Mesendoderm (in vitro differentiated cells): Measurements from ENCODE around the gene ZNF878.

Experiments used
- DNase-seq: peaks from one replicate; pipeline ENCODE4 v3.0.0; 2013
- H2AK5ac ChIP-seq: 2 replicates; pipeline ENCODE4 v1.6.1; 2013; ENCODE audit warnings: low read length, inconsistent platforms
- H2BK120ac ChIP-seq: 2 replicates; pipeline ENCODE4 v1.6.1; 2013; ENCODE audit warnings: low read depth, mild to moderate bottlenecking, low read length, moderate library complexity, mixed read lengths
- H2BK15ac ChIP-seq: replicated peaks from 2 replicates; pipeline ENCODE4 v1.6.1; 2013; ENCODE audit warnings: low read depth, mild to moderate bottlenecking, moderate library complexity
- H2BK5ac ChIP-seq: 2 replicates; pipeline ENCODE4 v1.6.1; 2013; ENCODE audit warnings: low read length, inconsistent platforms
- H3K18ac ChIP-seq: 2 replicates; pipeline ENCODE4 v1.6.1; 2013; ENCODE audit warnings: mild to moderate bottlenecking, low read length, mixed read lengths
- H3K23ac ChIP-seq: one replicate; pipeline ENCODE4 v1.6.1; 2013; ENCODE audit warnings: low read length
- H3K27ac ChIP-seq: 2 replicates; pipeline ENCODE4 v1.5.1; 2013; ENCODE audit warnings: low read depth, mild to moderate bottlenecking, inconsistent platforms, low read length, moderate library complexity
- H3K27me3 ChIP-seq: 2 replicates; pipeline ENCODE4 v1.6.1; 2013; ENCODE audit warnings: low read length, control low read depth, mild to moderate bottlenecking, inconsistent platforms; ENCODE audit not compliant: insufficient read depth, poor library complexity
- H3K36me3 ChIP-seq: 2 replicates; pipeline ENCODE4 v1.6.1; 2013; ENCODE audit warnings: low read length, inconsistent platforms; ENCODE audit not compliant: control insufficient read depth, insufficient read depth
- H3K4ac ChIP-seq: one replicate; pipeline ENCODE4 v1.6.1; 2013; ENCODE audit warnings: low read depth, mild to moderate bottlenecking, low read length, moderate library complexity
- H3K4me1 ChIP-seq: 2 replicates; pipeline ENCODE4 v1.6.1; 2013; ENCODE audit warnings: low read depth, low read length, inconsistent platforms; ENCODE audit not compliant: control insufficient read depth
- H3K4me2 ChIP-seq: 2 replicates; pipeline ENCODE4 v1.6.1; 2013; ENCODE audit warnings: low read length
- H3K4me3 ChIP-seq: 2 replicates; pipeline ENCODE4 v1.5.1; 2013; ENCODE audit warnings: mild to moderate bottlenecking, low read length
- H3K56ac ChIP-seq: one replicate; pipeline ENCODE4 v1.6.1; 2013; ENCODE audit warnings: low read length
- H3K79me1 ChIP-seq: 2 replicates; pipeline ENCODE4 v1.6.1; 2013; ENCODE audit warnings: low read length, inconsistent platforms
- H3K79me2 ChIP-seq: 2 replicates; pipeline ENCODE4 v1.6.1; 2013; ENCODE audit warnings: mild to moderate bottlenecking, low read length; ENCODE audit not compliant: control insufficient read depth, insufficient read depth
- H3K9ac ChIP-seq: 2 replicates; pipeline ENCODE4 v1.6.1; 2013; ENCODE audit warnings: low read length, inconsistent platforms
- H4K5ac ChIP-seq: one replicate; pipeline ENCODE4 v1.6.1; 2013; ENCODE audit warnings: low read length
- H4K8ac ChIP-seq: one replicate; pipeline ENCODE4 v1.6.1; 2013; ENCODE audit warnings: low read depth, mild to moderate bottlenecking, control low read depth, low read length, moderate library complexity
- WGBS: extraction: QIAGEN DNeasy Blood & Tissue Kit; methylation state at CpG from one replicate; pipeline ENCODE4 v1.1.7; 2013; ENCODE audit warnings: low lambda C conversion rate, missing lambda C conversion rate; ENCODE audit not compliant: insufficient coverage; ENCODE audit errors: extremely low coverage; 5-methylcytosine and 5-hydroxymethylcytosine counted together

Gene ZNF878

DNA sequence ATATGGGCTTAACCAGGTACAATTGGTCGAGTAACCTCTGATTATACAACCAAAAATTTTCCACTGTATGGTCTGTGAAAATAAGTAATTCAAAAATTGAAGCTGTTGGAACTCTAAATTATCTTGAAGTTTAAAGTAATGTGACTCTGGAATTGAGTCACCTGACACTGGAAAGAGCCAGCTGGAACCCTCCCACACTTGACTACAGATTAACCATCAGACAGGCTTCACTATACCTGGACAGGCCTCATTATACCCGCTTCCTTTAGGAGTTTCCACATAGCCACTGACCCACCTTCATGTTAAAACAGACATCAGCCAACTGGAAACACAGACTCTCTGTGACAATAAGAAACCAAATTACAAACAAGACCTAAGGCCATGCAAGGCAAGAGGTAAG is 18.6 kb downstream of the ZNF878 start:
- Histone ChIP-seq H2BK5ac (no peak overlapping the region), H3K36me3 (no peaks in the 10 kb centered on the region), H2BK15ac (no peak overlapping the region), H3K18ac (no peak overlapping the region), H3K4me1 (no peaks in the 10 kb centered on the region), H3K79me1 (no peaks in the 10 kb centered on the region), H3K4ac (no peak overlapping the region), H3K4me2 (no peak overlapping the region), H2AK5ac (no peak overlapping the region), H3K79me2 (no peaks in the 10 kb centered on the region), H3K23ac (no peak overlapping the region), H3K27me3 (no peaks in the 10 kb centered on the region), H2BK120ac (no peak overlapping the region), H4K5ac (no peak overlapping the region), H3K27ac (no peak overlapping the region), H3K56ac (no peak overlapping the region), H4K8ac (no peak overlapping the region), H3K4me3 (no peak overlapping the region), H3K9ac (no peak overlapping the region)
- no CpG with 5 or more reads among the region's 2 CpGs for WGBS
- DNase-seq: no peak

DNA sequence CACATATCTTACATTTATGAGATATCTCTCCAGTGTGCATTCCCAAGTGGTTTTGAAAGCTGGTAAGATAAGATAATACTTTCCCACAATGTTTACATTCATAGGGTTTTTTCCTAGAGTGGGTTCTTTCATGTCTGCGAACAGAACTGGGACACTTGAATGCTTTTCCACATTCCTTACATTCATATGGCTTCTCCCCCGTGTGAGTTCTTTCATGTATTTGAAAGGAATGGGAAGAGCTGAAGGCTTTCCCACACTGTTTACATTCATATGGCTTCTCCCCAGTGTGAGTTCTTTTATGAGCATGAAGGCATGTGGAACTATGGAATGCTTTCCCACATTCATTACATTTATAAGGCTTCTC is 37.0 kb downstream of the ZNF878 start:
- Histone ChIP-seq H3K18ac (no peak overlapping the region), H3K79me1 (no peaks in the 10 kb centered on the region), H3K79me2 (no peaks in the 10 kb centered on the region), H3K4me3 (no peak overlapping the region), H3K27ac (no peak overlapping the region), H3K36me3 (peaks cover 13% of the 10 kb centered on the region), H2BK5ac (no peak overlapping the region), H3K4me1 (no peaks in the 10 kb centered on the region), H3K23ac (no peak overlapping the region), H2AK5ac (no peak overlapping the region), H2BK15ac (no peak overlapping the region), H4K8ac (no peak overlapping the region), H4K5ac (no peak overlapping the region), H3K56ac (no peak overlapping the region), H3K4me2 (no peak overlapping the region), H3K9ac (no peak overlapping the region), H3K4ac (no peak overlapping the region), H2BK120ac (no peak overlapping the region), H3K27me3 (no peaks in the 10 kb centered on the region)
- DNase-seq: peak; percentile 22
- WGBS: no CpG with 5 or more reads among the region's 2 CpGs

DNA sequence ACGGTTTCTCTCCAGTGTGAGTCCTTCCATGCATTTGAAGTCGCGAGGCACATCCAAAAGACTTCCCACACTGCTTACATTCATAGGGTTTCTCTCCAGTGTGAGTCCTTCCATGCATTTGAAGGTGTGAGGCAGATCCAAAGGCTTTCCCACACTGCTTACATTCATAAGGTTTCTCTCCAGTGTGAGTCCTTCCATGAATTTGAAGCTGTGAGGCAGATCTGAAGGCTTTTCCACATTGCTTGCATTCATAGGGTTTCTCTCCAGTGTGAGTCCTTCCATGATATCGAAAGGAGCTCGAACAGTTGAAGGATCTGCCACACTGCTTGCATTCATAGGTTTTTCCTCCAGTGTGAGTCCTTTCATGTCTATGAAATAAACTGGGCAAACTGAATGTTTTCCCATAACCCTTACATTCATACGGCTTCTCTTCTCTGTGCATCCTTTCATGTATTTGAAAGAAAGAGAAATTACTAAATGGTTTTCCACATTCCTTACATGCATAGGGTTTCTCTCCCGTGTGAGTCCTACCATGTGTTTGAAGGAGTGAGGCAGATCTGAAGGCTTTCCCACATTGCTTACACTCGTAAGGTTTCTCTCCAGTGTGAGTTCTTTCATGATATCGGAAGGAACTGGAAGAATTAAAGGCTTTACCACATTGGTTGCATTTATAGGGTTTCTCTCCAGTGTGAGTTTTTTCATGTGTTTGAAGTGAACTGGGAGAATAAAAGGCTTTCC is 37.6 kb downstream of the ZNF878 start:
- no CpG with 5 or more reads among the region's 9 CpGs for WGBS
- H3K36me3 ChIP-seq: peaks cover 13% of the 10 kb centered on the region
- no peaks in the 10 kb centered on the region for H3K79me2 ChIP-seq
- H3K4ac ChIP-seq: no peak overlapping the region
- H3K18ac ChIP-seq: no peak overlapping the region
- no peak overlapping the region for H3K23ac ChIP-seq
- DNase-seq: peak; percentile 11
- no peak overlapping the region for H2BK5ac ChIP-seq
- H3K27me3 ChIP-seq: no peaks in the 10 kb centered on the region
- H3K56ac ChIP-seq: no peak overlapping the region
- peak overlapping the region; percentile 9 for H3K4me3 ChIP-seq
- H4K5ac ChIP-seq: no peak overlapping the region
- H3K79me1 ChIP-seq: no peaks in the 10 kb centered on the region
- no peak overlapping the region for H4K8ac ChIP-seq
- H2AK5ac ChIP-seq: no peak overlapping the region
- H3K4me2 ChIP-seq: no peak overlapping the region
- H2BK120ac ChIP-seq: no peak overlapping the region
- no peak overlapping the region for H3K9ac ChIP-seq
- no peaks in the 10 kb centered on the region for H3K4me1 ChIP-seq
- H3K27ac ChIP-seq: no peak overlapping the region
- no peak overlapping the region for H2BK15ac ChIP-seq

DNA sequence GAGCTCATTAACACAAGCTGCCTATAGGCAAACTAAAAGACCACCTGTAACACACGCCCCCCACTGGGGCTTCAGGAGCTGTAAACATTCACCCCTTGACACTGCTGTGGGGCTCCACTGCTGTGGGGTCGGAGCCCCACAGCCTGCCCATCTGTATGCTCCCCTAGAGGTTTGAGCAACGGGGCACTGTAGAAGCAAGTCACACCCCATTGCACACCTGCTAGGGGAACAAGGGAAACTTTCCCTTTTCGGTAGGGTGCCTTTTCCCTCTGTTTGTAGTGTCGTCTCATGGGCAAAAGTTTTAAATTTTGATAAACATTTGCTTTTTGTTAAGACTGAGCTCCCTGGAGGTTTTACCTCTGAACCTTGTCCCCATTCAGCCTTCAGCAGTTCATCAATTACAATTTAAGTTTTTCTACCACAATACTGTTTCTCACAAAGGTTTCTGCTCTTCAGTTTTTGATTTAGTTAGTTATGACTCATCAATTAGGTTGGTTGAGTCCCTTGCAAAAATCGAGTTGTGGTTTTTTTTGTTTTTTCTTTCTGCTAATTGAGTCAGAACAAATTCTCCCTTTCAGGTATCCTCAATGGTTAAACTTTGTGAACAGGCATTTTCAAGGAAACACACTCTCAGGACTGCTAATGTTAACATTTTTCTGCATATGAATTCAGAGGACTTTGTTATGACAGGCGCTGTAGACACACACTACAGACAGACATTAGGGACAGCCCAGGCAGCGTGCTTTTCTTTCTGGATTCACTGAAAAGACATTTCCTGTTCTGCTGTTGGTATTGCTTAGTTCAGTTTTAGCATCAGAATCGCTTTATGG is 52.4 kb downstream of the ZNF878 start:
- Histone ChIP-seq H3K23ac (no peak overlapping the region), H2BK120ac (no peak overlapping the region), H4K8ac (no peak overlapping the region), H4K5ac (no peak overlapping the region), H3K27ac (no peak overlapping the region), H3K9ac (no peak overlapping the region), H2AK5ac (no peak overlapping the region), H2BK15ac (no peak overlapping the region), H3K4ac (no peak overlapping the region), H3K18ac (no peak overlapping the region), H2BK5ac (no peak overlapping the region), H3K36me3 (no peaks in the 10 kb centered on the region), H3K4me2 (no peak overlapping the region), H3K56ac (no peak overlapping the region), H3K4me1 (no peaks in the 10 kb centered on the region), H3K4me3 (no peak overlapping the region), H3K27me3 (no peaks in the 10 kb centered on the region), H3K79me2 (peaks cover 11% of the 10 kb centered on the region), H3K79me1 (peaks cover 2% of the 10 kb centered on the region)
- WGBS: no CpG with 5 or more reads among the region's 9 CpGs
- no peak for DNase-seq

DNA sequence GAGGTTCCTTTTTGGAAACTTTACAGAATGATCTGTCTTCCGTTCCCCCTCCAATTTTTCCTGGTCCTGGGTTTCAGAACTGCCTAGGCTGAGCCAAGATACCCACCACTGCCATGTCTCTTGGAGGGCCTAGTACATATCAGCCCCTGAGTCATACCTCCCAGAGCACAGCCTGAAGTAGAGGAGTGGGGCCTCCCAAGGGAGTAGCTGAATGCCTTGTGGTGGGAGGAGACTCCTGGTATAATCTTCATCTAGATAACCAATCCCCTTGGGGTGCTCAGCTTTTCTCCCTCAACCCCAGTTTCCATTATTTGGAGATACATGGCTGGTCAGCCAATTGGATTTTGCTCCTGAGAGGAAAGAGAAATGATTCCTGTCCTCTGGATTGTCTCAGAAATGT is 57.6 kb downstream of the ZNF878 start:
- no CpG with 5 or more reads among the region's 1 CpG for WGBS
- Histone ChIP-seq H3K23ac (no peak overlapping the region), H3K27ac (no peak overlapping the region), H3K27me3 (no peaks in the 10 kb centered on the region), H2BK5ac (no peak overlapping the region), H3K79me1 (peaks cover 7% of the 10 kb centered on the region), H3K4me3 (no peak overlapping the region), H4K5ac (no peak overlapping the region), H2BK15ac (no peak overlapping the region), H2AK5ac (no peak overlapping the region), H3K18ac (no peak overlapping the region), H3K56ac (peak overlapping the region; percentile 2), H3K36me3 (no peaks in the 10 kb centered on the region), H4K8ac (no peak overlapping the region), H3K4ac (no peak overlapping the region), H3K4me1 (peaks cover 3% of the 10 kb centered on the region), H2BK120ac (no peak overlapping the region), H3K79me2 (peaks cover 18% of the 10 kb centered on the region), H3K4me2 (no peak overlapping the region), H3K9ac (no peak overlapping the region)
- peak; percentile 79 for DNase-seq
